ENCODE measurements around the gene GH1. TPM values are rescaled to one million over a fixed set of nuclear protein-coding genes. Genes with fewer than 3 reads are reported as not detected.

Gene GH1
- total RNA-seq, 1 experiment from 2014 or later, result not detected

- no peaks in the 10 kb centered on the region for H3K4me1 ChIP-seq (ENCODE audit: control insufficient read depth, insufficient read depth, low read length)
- no peak for TF ChIP-seq REST (IDR thresholded peaks at IDR 0.05; ENCODE audit: insufficient read depth in 1 of 2, low read depth in 2 of 2, low read length in 1 of 2)
- no peak for TF ChIP-seq POLR2AphosphoS5 (IDR thresholded peaks at IDR 0.05; ENCODE audit: low read depth, low read length)
- TF ChIP-seq SIN3A (IDR thresholded peaks at IDR 0.05; ENCODE audit: borderline replicate concordance, insufficient read depth, low read depth, low read length), result no peak
- TF ChIP-seq CTCF (IDR thresholded peaks at IDR 0.05), result no peak
- TF ChIP-seq TCF7L2 (IDR thresholded peaks at IDR 0.05; ENCODE audit: low read depth, low read length), result no peak
- no peak overlapping the region for H3K4me3 ChIP-seq (ENCODE audit: low read depth in 2 of 2, low read length in 2 of 2)
- H3K36me3 ChIP-seq (ENCODE audit: control insufficient read depth, insufficient read depth, low read length), result no peaks in the 10 kb centered on the region
- CTCF ChIA-PET, result no interaction called here
- H3K27me3 ChIP-seq (ENCODE audit: control insufficient read depth, insufficient read depth, low read length), result no peaks in the 10 kb centered on the region
- ATAC-seq (no peak), DNase-seq (ENCODE audit: low read depth, low spot score) (no peak)
- H3K27ac ChIP-seq (ENCODE audit: low read length), result no peak overlapping the region
- H3K9me3 ChIP-seq (ENCODE audit: control insufficient read depth, insufficient read depth, low read depth, low read length), result no peaks in the 10 kb centered on the region
- in situ Hi-C loops (cut with HindIII; ENCODE audit: low pct_unique_long_range_greater_than_20kb, low sequenced_read_pairs) (no loop called here), intact Hi-C loops (cut with micrococcal nuclease; ENCODE audit: unreplicated experiment) (no loop called here)
- POLR2A ChIA-PET, result no interaction called here
- no TSS peak for BruUV-seq (replicated peaks)
Observed at GRCh38 chr17:63940584-63940983, 21.9 kb upstream of the GH1 start.

- ChIA-PET POLR2A (no interaction called here), CTCF (no interaction called here)
- no peaks in the 10 kb centered on the region for H3K4me1 ChIP-seq (ENCODE audit: control insufficient read depth, insufficient read depth, low read length)
- BruUV-seq (replicated peaks), result no TSS peak
- H3K4me3 ChIP-seq (ENCODE audit: low read depth in 2 of 2, low read length in 2 of 2), result no peak overlapping the region
- TF ChIP-seq CTCF (IDR thresholded peaks at IDR 0.05), result no peak
- no peak for TF ChIP-seq SIN3A (IDR thresholded peaks at IDR 0.05; ENCODE audit: borderline replicate concordance, insufficient read depth, low read depth, low read length)
- TF ChIP-seq REST (IDR thresholded peaks at IDR 0.05; ENCODE audit: insufficient read depth in 1 of 2, low read depth in 2 of 2, low read length in 1 of 2), result no peak
- no peak for TF ChIP-seq POLR2AphosphoS5 (IDR thresholded peaks at IDR 0.05; ENCODE audit: low read depth, low read length)
- TF ChIP-seq TCF7L2 (IDR thresholded peaks at IDR 0.05; ENCODE audit: low read depth, low read length), result no peak
- H3K27ac ChIP-seq (ENCODE audit: low read length), result no peak overlapping the region
- H3K36me3 ChIP-seq (ENCODE audit: control insufficient read depth, insufficient read depth, low read length), result no peaks in the 10 kb centered on the region
- intact Hi-C loops (cut with micrococcal nuclease; ENCODE audit: unreplicated experiment), result no loop called here
- no peak for DNase-seq (ENCODE audit: low read depth, low spot score)
- H3K27me3 ChIP-seq (ENCODE audit: control insufficient read depth, insufficient read depth, low read length), result no peaks in the 10 kb centered on the region
- in situ Hi-C loops (cut with HindIII; ENCODE audit: low pct_unique_long_range_greater_than_20kb, low sequenced_read_pairs), result no loop called here
- H3K9me3 ChIP-seq (ENCODE audit: control insufficient read depth, insufficient read depth, low read depth, low read length), result no peaks in the 10 kb centered on the region
- no peak for ATAC-seq
Observed at GRCh38 chr17:63939884-63940283, 21.2 kb upstream of the GH1 start.

Data from Panc1 (cell line).